SK-N-MC (cell line): ENCODE measurements around the gene FCMR.

Experiments
- DNase-seq: peaks from one replicate; pipeline ENCODE4 v3.0.0-alpha.2; 2011; ENCODE audit warnings: low read depth, low spot score
- H3K27ac ChIP-seq: fragments of 200-600 bp; sonication (generic); 2 replicates; pipeline ENCODE4 v1.5.1; 2016; ENCODE audit warnings: mixed run types
- H3K36me3 ChIP-seq: fragments of 200-600 bp; sonication (generic); 2 replicates; pipeline ENCODE4 v1.6.1; 2017; ENCODE audit warnings: antibody characterized with exemption, low read length, mixed read lengths; ENCODE audit not compliant: insufficient read depth
- H3K4me3 ChIP-seq: fragments of 200-600 bp; sonication (generic); 2 replicates; pipeline ENCODE4 v1.5.1; 2016
- H3K9ac ChIP-seq: fragments of 200-600 bp; sonication (generic); 2 replicates; pipeline ENCODE4 v1.8.0; 2017; ENCODE audit warnings: mixed run types, mixed read lengths; ENCODE audit not compliant: insufficient read length
- H3K9me3 ChIP-seq: fragments of 200-600 bp; sonication (generic); 2 replicates; pipeline ENCODE4 v1.6.1; 2017; ENCODE audit warnings: low read depth, mild to moderate bottlenecking, antibody characterized with exemption, low read length, moderate library complexity, mixed read lengths
- EZH2 ChIP-seq: fragments of 200-600 bp; sonication (generic); IDR thresholded peaks from one replicate; pipeline ENCODE4 v1.6.1; 2017; ENCODE audit warnings: antibody characterized with exemption
- FOXP2 ChIP-seq: optimal IDR thresholded peaks from 2 replicates; pipeline ENCODE3; 2011; ENCODE audit warnings: mild to moderate bottlenecking, moderate library complexity; ENCODE audit not compliant: insufficient read depth; ENCODE audit errors: extremely low read length, control extremely low read depth
- POLR2AphosphoS5 ChIP-seq: IDR thresholded peaks from 2 replicates; pipeline ENCODE4 v1.6.1; 2012; ENCODE audit warnings: mild to moderate bottlenecking, low read depth, low read length, borderline replicate concordance

FCMR gene

GRCh38 chr1:206900149-206900548 is 21.6 kb downstream of the FCMR start:
- no peak for TF ChIP-seq FOXP2
- no peak for TF ChIP-seq POLR2AphosphoS5
- no peak for TF ChIP-seq EZH2
- Histone ChIP-seq H3K4me3 (no peak overlapping the region), H3K9me3 (no peaks in the 10 kb centered on the region), H3K36me3 (no peaks in the 10 kb centered on the region), H3K9ac (no peak overlapping the region), H3K27ac (no peak overlapping the region)
- no peak for DNase-seq

GRCh38 chr1:206899717-206900116 is 22.0 kb downstream of the FCMR start:
- Histone ChIP-seq H3K9me3 (no peaks in the 10 kb centered on the region), H3K36me3 (no peaks in the 10 kb centered on the region), H3K9ac (no peak overlapping the region), H3K27ac (no peak overlapping the region), H3K4me3 (no peak overlapping the region)
- DNase-seq: no peak
- TF ChIP-seq FOXP2 (no peak), POLR2AphosphoS5 (no peak), EZH2 (no peak)

- TF ChIP-seq POLR2AphosphoS5: no peak
- TF ChIP-seq FOXP2: no peak
- no peak for TF ChIP-seq EZH2
- Histone ChIP-seq H3K27ac (no peak overlapping the region), H3K9ac (no peak overlapping the region), H3K9me3 (no peaks in the 10 kb centered on the region), H3K4me3 (no peak overlapping the region), H3K36me3 (no peaks in the 10 kb centered on the region)
- no peak for DNase-seq
Observed at GRCh38 chr1:206898915-206899431, 22.8 kb downstream of the FCMR start.

DNA sequence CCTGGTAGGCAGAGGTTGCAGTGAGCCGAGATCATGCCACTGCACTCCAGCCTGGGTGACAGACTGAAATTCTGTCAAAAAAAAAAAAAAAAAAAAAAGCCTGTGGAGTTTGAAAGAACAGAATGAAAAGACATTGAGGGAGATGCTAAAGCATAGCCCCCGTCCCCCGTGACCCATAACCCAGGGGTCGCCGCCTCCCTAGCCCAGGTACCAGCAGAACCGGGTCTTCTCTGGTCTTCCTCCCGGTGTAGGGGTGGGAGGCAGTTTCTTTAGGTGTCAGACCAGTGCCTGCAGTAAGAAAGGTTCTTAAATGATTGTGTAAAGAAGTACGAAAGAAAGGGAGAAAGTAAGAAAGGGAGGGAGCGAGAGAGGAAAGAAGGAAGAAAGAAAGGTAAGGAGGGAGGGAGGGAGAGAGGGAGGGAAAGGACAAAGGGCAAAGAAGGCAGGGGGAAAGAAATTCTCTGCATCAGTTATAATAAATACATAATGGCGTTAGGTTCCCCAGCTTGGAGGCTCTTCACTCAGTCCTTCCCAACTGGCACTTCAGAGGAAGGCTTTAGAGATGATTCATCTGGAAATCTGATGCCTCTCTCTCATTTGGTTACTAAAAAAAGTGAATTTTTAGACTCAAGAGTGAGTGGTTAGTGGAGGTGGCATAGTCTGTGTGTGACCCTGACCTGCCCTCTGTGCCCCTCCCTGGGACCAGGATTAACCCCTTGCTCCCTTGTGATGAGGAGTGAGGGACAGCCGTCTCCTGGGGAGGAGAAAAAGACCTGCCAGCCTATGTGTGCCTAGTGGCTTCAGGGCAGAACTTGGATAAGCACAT is 23.4 kb downstream of the FCMR start:
- TF ChIP-seq POLR2AphosphoS5: no peak
- TF ChIP-seq EZH2: no peak
- no peak for TF ChIP-seq FOXP2
- no peaks in the 10 kb centered on the region for H3K9me3 ChIP-seq
- DNase-seq: no peak
- H3K9ac ChIP-seq: no peak overlapping the region
- H3K27ac ChIP-seq: no peak overlapping the region
- no peaks in the 10 kb centered on the region for H3K36me3 ChIP-seq
- no peak overlapping the region for H3K4me3 ChIP-seq

- H3K9me3 ChIP-seq: no peaks in the 10 kb centered on the region
- no peaks in the 10 kb centered on the region for H3K36me3 ChIP-seq
- H3K9ac ChIP-seq: no peak within 1 kb of the TSS
- H3K27ac ChIP-seq: no peak within 1 kb of the TSS
- TF ChIP-seq EZH2 (no peak), POLR2AphosphoS5 (no peak), FOXP2 (no peak)
- H3K4me3 ChIP-seq: no peak within 1 kb of the TSS
- no peak for DNase-seq
Observed at GRCh38 chr1:206897175-206897574, 24.6 kb downstream of the FCMR start, which contains the start of gene IL24. TSS of gene IL24 (plus strand) at chr1:206897443. CDS start at chr1:206897833, 390 bp downstream.

GRCh38 chr1:206896261-206896660 is 25.5 kb downstream of the FCMR start:
- TF ChIP-seq EZH2 (no peak), FOXP2 (no peak), POLR2AphosphoS5 (no peak)
- H3K27ac ChIP-seq: no peak overlapping the region
- no peaks in the 10 kb centered on the region for H3K36me3 ChIP-seq
- H3K9me3 ChIP-seq: no peaks in the 10 kb centered on the region
- H3K4me3 ChIP-seq: no peak overlapping the region
- no peak overlapping the region for H3K9ac ChIP-seq
- DNase-seq: no peak

GRCh38 chr1:206895837-206896242 is 25.9 kb downstream of the FCMR start:
- Histone ChIP-seq H3K4me3 (no peak overlapping the region), H3K9me3 (no peaks in the 10 kb centered on the region), H3K36me3 (no peaks in the 10 kb centered on the region), H3K27ac (no peak overlapping the region), H3K9ac (no peak overlapping the region)
- no peak for DNase-seq
- TF ChIP-seq FOXP2 (no peak), EZH2 (no peak), POLR2AphosphoS5 (no peak)

DNA sequence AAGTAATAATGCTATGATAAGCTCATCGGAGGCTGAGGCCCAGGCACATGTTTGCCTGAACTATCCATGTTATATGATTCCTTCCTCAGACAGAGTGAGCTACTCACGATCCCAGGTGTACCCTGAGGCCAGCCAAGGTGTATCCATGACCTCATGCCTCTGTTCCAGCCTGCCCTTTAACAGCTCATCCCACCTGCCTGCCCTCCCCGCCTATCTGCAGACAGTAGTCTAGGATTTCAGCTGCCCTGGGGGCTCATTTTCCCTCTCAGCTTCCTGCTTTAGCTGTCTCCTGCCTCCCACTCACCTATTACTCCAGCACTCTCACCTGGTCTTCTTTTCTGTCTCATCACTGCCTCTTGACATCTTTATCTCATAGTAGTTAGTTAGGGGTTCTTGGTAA is 26.4 kb downstream of the FCMR start:
- TF ChIP-seq EZH2 (no peak), FOXP2 (no peak), POLR2AphosphoS5 (no peak)
- Histone ChIP-seq H3K4me3 (no peak overlapping the region), H3K36me3 (no peaks in the 10 kb centered on the region), H3K9me3 (no peaks in the 10 kb centered on the region), H3K27ac (no peak overlapping the region), H3K9ac (no peak overlapping the region)
- no peak for DNase-seq

GRCh38 chr1:206893380-206893779 is 28.4 kb downstream of the FCMR start:
- Histone ChIP-seq H3K27ac (no peak overlapping the region), H3K9me3 (no peaks in the 10 kb centered on the region), H3K4me3 (no peak overlapping the region), H3K36me3 (no peaks in the 10 kb centered on the region), H3K9ac (no peak overlapping the region)
- TF ChIP-seq POLR2AphosphoS5 (no peak), FOXP2 (peak; percentile 43)
- DNase-seq: no peak
